AG04450 (cell line): ENCODE data around the gene C1QL2. TPM values are rescaled to one million over a fixed set of nuclear protein-coding genes. Genes with fewer than 3 reads are reported as not detected.

Source experiments
- CTCF ChIA-PET: fragments of 300-600, 350-600 bp; formaldehyde crosslinking; extraction: SDS; loops from one replicate; lab custom pipeline; 2022; ENCODE audit warnings: antibody characterized with exemption, inconsistent platforms; lab: Charles Lee
- POLR2A ChIA-PET: fragments of 350-600 bp; formaldehyde crosslinking; extraction: SDS; loops from one replicate; lab custom pipeline; 2021; ENCODE audit warnings: antibody characterized with exemption, inconsistent platforms; lab: Yijun Ruan, JAX
- DNase-seq: peaks from one replicate; pipeline ENCODE4 v3.0.0-alpha.2; 2011; ENCODE audit warnings: low read depth, low spot score
- H3K27ac ChIP-seq: one replicate; pipeline ENCODE4 v1.5.1; 2012; ENCODE audit warnings: low read depth, low read length, control low read depth
- H3K27me3 ChIP-seq: one replicate; pipeline ENCODE4 v1.6.0; 2012; ENCODE audit warnings: low read length; ENCODE audit not compliant: control insufficient read depth, insufficient read depth
- H3K4me3 ChIP-seq: 2 replicates; pipeline ENCODE4 v1.5.1; 2011; ENCODE audit warnings: mild to moderate bottlenecking, low read depth, low read length, control low read depth
- H3K9me3 ChIP-seq: 2 replicates; pipeline ENCODE4 v1.5.1; 2012; ENCODE audit warnings: low read length; ENCODE audit not compliant: control insufficient read depth, insufficient read depth
- polyA minus RNA-seq: library from RNA; depleted of rRNA, polyadenylated mRNA; stranded (reverse); fragments of >200 nt; gene quantifications from 2 replicates; pipeline ENCODE4 v1.2.3, GENCODE V29; 2011; rRNA and poly(A)+ RNA removed
- polyA plus RNA-seq: library from polyadenylated mRNA; depleted of rRNA; stranded (reverse); fragments of >200 nt; gene quantifications from 2 replicates; pipeline ENCODE4 v1.2.3, GENCODE V29; 2011; rRNA removed
- TF ChIP-seq, protein P1 (sequence below): IDR thresholded peaks from 2 replicates; pipeline ENCODE4 v1.5.1; 2011; ENCODE audit warnings: low read depth, low read length, control low read depth, inconsistent platforms

C1QL2 gene
- polyA plus RNA-seq (not detected in 2 replicates), polyA minus RNA-seq (not detected in 2 replicates)

DNA sequence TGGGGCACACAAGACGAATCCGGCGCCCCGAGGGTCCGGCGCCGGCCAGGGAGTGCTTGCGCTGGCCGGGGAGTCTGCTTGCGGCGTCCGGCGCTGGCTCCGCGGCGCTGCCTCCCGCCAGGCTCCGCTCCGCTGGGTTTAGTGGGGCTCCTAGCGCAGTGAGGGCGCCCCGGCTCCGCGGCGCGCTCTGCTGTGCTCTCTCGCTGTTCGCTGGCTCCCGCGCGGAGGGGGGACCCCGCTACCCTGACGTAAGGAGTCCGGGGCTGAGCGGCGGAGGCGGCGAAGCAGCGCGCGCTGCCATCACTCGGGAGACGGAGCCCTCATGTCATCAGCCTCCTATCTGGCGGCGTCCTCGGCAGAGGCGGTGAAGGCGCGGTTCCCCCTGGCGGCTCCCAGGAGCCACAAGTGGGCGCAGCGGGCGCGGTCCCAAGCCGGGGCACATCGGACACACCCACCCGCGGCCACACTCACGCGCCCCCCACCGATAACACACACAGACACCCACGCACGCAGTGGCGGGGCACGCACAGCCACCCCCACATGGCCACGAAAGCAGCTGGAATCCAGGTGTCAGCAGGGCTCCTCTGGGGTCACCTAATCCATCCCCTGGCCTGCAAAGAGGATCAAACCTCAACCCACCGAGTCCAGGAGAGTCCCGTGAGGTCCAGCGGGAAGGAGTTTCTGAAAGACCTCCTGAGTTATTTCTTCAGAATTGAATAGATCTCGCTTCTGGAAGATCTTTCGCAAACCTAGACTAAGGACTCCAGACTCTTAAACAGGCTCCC, at the start of gene C1QL2:
Gene C1QL2, minus strand, starts transcription at position 189 of the 785 bp plus-strand sequence. CDS start 482 bp downstream, outside the sequence.
- CTCF ChIA-PET: interaction anchor here (0.7 to 1.1 kb wide), 2 partner anchors 132 to 1008 kb away, joined by 3 read pairs; no protein-coding TSS in a partner anchor
- H3K4me3 ChIP-seq: no peak within 1 kb of the TSS
- POLR2A ChIA-PET: no interaction called here
- TF ChIP-seq, protein P1, sequence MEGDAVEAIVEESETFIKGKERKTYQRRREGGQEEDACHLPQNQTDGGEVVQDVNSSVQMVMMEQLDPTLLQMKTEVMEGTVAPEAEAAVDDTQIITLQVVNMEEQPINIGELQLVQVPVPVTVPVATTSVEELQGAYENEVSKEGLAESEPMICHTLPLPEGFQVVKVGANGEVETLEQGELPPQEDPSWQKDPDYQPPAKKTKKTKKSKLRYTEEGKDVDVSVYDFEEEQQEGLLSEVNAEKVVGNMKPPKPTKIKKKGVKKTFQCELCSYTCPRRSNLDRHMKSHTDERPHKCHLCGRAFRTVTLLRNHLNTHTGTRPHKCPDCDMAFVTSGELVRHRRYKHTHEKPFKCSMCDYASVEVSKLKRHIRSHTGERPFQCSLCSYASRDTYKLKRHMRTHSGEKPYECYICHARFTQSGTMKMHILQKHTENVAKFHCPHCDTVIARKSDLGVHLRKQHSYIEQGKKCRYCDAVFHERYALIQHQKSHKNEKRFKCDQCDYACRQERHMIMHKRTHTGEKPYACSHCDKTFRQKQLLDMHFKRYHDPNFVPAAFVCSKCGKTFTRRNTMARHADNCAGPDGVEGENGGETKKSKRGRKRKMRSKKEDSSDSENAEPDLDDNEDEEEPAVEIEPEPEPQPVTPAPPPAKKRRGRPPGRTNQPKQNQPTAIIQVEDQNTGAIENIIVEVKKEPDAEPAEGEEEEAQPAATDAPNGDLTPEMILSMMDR: no peak
- no peak for DNase-seq
- peaks cover 54% of the 10 kb centered on the region for H3K27me3 ChIP-seq
- H3K9me3 ChIP-seq: no peaks in the 10 kb centered on the region; the same call in 1 of the 2 replicates
- no peak within 1 kb of the TSS for H3K27ac ChIP-seq

DNA sequence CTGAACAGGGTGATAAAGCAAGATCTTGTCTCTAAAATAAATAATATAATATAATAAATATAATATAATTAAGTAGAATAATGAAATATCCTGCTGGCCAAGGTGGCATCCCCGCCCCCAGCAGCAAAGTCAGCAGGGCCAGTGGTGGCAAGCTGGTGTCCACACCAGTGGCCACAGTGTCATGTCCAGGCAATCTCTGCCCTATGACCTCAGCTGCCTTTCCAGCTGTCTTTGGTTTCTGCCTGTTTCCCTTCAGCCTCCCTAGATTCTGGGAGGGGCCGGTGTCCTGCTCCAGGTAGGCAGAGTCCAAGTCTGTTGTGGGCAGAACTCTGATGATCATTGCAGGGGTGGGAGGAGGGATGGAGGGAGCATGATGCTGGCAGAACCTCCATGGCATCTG, 48.9 kb upstream of the C1QL2 start:
- H3K27me3 ChIP-seq: peaks cover 19% of the 10 kb centered on the region
- H3K9me3 ChIP-seq: no peaks in the 10 kb centered on the region
- CTCF ChIA-PET: interaction anchor here (1.7 kb wide), 1 partner anchor 12 kb away, joined by 6 read pairs; no protein-coding TSS in a partner anchor
- POLR2A ChIA-PET: no interaction called here
- no peak overlapping the region for H3K4me3 ChIP-seq
- no peak overlapping the region for H3K27ac ChIP-seq
- no peak for DNase-seq
- TF ChIP-seq, protein P1: no peak

DNA sequence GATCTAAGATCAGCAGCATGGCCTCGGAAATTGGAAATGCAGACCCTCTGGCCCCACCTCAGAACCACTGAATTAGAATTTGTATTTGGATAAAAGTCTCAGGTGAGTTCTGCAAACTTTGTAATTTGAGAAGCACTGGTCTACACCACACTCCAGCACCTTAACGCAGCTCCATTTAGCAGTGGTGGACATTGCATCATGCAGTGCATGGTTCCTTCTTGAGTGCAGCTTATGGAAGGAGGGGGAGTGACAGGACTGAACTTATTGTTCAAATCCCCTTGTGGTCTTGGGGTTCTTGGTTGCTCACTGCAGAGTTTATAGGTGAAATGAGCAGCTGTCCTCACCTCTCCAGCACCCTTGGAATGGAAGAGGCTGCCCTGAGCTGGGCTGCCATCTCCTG, 47.6 kb upstream of the C1QL2 start:
- peaks cover 15% of the 10 kb centered on the region for H3K27me3 ChIP-seq
- H3K9me3 ChIP-seq: no peaks in the 10 kb centered on the region
- TF ChIP-seq, protein P1: no peak
- no peak for DNase-seq
- ChIA-PET POLR2A (no interaction called here), CTCF (interaction anchor here (1.7 kb wide), 1 partner anchor 13 kb away, joined by 6 read pairs; no protein-coding TSS in a partner anchor)
- no peak overlapping the region for H3K27ac ChIP-seq
- no peak overlapping the region for H3K4me3 ChIP-seq

DNA sequence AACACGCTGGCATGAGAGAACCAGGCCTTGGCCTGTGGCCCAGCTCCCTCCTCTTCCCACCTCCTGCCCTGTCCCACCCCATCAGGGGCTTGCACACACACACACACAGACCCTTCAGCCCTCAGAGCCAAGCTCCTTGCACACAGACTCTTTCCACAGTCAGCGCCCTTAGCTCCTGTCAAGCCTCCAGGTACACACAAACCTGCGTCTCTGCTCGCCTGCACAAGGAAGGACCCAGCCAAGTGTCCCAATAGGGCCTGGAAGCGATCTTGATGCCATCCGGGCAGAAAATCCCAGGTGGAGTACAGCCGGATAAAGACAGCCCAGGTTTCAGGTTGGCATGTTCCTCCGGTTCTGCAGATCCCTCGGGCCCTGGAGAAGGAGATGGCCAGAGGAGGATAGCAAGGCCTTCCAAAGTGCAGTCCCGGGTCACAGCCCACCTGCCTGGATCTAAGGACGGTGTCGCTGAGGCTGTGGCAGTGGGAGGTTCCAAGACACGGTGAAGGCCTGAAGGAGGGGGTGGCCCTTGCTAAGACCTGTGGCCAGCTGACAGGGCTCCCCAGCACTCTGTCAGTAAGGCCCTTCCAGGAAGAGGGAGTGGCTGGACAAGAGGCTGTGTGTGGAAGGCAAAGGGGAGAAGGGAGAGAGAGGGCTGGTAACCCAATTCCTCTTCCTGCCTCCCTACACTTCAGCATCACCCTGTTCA, 46.6 kb upstream of the C1QL2 start:
- DNase-seq: no peak

More for the DNA sequence above, 46.6 kb upstream of the C1QL2 start:
- POLR2A ChIA-PET: no interaction called here
- no peak overlapping the region for H3K27ac ChIP-seq
- no peaks in the 10 kb centered on the region for H3K9me3 ChIP-seq
- TF ChIP-seq, protein P1: no peak
- H3K4me3 ChIP-seq: no peak overlapping the region
- peaks cover 12% of the 10 kb centered on the region for H3K27me3 ChIP-seq
- CTCF ChIA-PET: interaction anchor here (0.7 kb wide), 1 partner anchor 59 kb away, joined by 3 read pairs; no protein-coding TSS in a partner anchor
